ENCODE data around the gene SCGB1C2. TPM values are rescaled to one million over a fixed set of nuclear protein-coding genes. Genes with fewer than 3 reads are reported as not detected.

SCGB1C2 gene
- total RNA-seq, 1 experiment from 2014 or later: not detected

DNA sequence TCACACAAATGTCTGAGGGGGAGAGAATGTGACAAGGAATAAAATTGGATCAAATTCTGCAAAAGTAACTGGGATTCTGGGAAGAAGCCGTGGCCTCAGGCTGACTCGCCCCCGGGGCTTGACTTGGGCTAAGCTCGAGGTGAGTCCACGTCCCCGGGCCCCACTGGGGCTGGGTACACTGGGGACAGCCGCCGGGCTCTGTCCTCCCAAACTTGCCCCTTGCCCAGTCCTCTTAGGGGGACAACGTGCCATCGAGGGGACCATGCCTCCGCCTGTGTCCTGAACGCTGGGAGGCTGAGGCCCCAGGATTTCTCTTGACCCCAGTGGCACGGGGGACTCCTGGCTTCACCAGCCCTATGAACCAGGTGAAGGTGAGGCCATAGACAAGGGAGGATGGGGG lies 23.0 kb downstream of the SCGB1C2 start:
- peaks cover 19% of the 10 kb centered on the region for H3K27me3 ChIP-seq (ENCODE audit: insufficient read depth, low read depth)
- H3K4me3 ChIP-seq: no peak overlapping the region
- no peak for TF ChIP-seq EZH2 (IDR thresholded peaks at IDR 0.05; ENCODE audit: low read depth)
- TF ChIP-seq, protein P1, sequence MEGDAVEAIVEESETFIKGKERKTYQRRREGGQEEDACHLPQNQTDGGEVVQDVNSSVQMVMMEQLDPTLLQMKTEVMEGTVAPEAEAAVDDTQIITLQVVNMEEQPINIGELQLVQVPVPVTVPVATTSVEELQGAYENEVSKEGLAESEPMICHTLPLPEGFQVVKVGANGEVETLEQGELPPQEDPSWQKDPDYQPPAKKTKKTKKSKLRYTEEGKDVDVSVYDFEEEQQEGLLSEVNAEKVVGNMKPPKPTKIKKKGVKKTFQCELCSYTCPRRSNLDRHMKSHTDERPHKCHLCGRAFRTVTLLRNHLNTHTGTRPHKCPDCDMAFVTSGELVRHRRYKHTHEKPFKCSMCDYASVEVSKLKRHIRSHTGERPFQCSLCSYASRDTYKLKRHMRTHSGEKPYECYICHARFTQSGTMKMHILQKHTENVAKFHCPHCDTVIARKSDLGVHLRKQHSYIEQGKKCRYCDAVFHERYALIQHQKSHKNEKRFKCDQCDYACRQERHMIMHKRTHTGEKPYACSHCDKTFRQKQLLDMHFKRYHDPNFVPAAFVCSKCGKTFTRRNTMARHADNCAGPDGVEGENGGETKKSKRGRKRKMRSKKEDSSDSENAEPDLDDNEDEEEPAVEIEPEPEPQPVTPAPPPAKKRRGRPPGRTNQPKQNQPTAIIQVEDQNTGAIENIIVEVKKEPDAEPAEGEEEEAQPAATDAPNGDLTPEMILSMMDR (conservative IDR thresholded peaks at IDR 0.05): no peak
- no TSS peak for BruUV-seq (replicated peaks)
- H3K9me3 ChIP-seq (ENCODE audit: insufficient read depth, low read depth): no peaks in the 10 kb centered on the region
- no peaks in the 10 kb centered on the region for H3K79me2 ChIP-seq (ENCODE audit: low read depth)
- ChIA-PET POLR2A (ENCODE audit: unreplicated experiment) (no interaction called here), CTCF (no interaction called here)
- no peak overlapping the region for H3K27ac ChIP-seq
- no peak for DNase-seq
- no peak overlapping the region for H3K4me2 ChIP-seq
- no peaks in the 10 kb centered on the region for H3K9me2 ChIP-seq (ENCODE audit: insufficient read depth)
- H4K20me1 ChIP-seq (ENCODE audit: insufficient read depth): no peaks in the 10 kb centered on the region
- no peaks in the 10 kb centered on the region for H3K4me1 ChIP-seq (replicated peaks; ENCODE audit: insufficient read depth)
- intact Hi-C loops (cut with micrococcal nuclease; ENCODE audit: unreplicated experiment): no loop called here
- H3K36me3 ChIP-seq (ENCODE audit: low read depth): no peaks in the 10 kb centered on the region
- no peaks in the 10 kb centered on the region for H3F3A ChIP-seq (ENCODE audit: insufficient read depth, low read depth)
- no peak overlapping the region for H2AFZ ChIP-seq

DNA sequence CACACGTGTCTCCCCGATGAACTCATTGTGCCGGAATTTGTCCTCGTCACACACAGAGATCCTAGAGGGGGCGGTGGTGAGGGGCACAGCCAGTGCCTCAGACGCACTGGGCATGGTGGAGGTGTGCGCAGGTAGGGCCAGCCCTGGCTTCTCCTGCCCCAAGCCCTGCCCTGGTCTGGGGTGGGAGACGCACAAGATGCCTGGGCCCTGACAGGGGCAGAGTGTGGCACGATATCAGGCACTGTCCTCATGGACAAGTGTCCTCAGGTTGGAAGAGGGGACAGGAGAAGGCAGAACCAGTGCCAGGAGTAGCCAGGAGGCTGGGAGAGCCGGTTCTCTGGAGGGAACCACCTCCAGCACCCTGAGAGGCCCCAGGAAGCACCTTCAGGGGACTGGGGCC lies 24.1 kb downstream of the SCGB1C2 start:
- H3K27me3 ChIP-seq (ENCODE audit: insufficient read depth, low read depth): peaks cover 19% of the 10 kb centered on the region
- no peak overlapping the region for H3K4me2 ChIP-seq
- DNase-seq: no peak
- no peak overlapping the region for H2AFZ ChIP-seq
- no peak for TF ChIP-seq EZH2 (IDR thresholded peaks at IDR 0.05; ENCODE audit: low read depth)
- TF ChIP-seq, protein P1 (conservative IDR thresholded peaks at IDR 0.05): no peak
- no TSS peak for BruUV-seq (replicated peaks)
- ChIA-PET POLR2A (ENCODE audit: unreplicated experiment) (no interaction called here), CTCF (no interaction called here)
- H3K4me3 ChIP-seq: no peak overlapping the region
- intact Hi-C loops (cut with micrococcal nuclease; ENCODE audit: unreplicated experiment): no loop called here
- no peaks in the 10 kb centered on the region for H3K9me2 ChIP-seq (ENCODE audit: insufficient read depth)
- H3K4me1 ChIP-seq (replicated peaks; ENCODE audit: insufficient read depth): no peaks in the 10 kb centered on the region
- H3K9me3 ChIP-seq (ENCODE audit: insufficient read depth, low read depth): no peaks in the 10 kb centered on the region
- H3K27ac ChIP-seq: no peak overlapping the region
- no peaks in the 10 kb centered on the region for H3K79me2 ChIP-seq (ENCODE audit: low read depth)
- no peaks in the 10 kb centered on the region for H4K20me1 ChIP-seq (ENCODE audit: insufficient read depth)
- H3F3A ChIP-seq (ENCODE audit: insufficient read depth, low read depth): no peaks in the 10 kb centered on the region
- no peaks in the 10 kb centered on the region for H3K36me3 ChIP-seq (ENCODE audit: low read depth)

DNA sequence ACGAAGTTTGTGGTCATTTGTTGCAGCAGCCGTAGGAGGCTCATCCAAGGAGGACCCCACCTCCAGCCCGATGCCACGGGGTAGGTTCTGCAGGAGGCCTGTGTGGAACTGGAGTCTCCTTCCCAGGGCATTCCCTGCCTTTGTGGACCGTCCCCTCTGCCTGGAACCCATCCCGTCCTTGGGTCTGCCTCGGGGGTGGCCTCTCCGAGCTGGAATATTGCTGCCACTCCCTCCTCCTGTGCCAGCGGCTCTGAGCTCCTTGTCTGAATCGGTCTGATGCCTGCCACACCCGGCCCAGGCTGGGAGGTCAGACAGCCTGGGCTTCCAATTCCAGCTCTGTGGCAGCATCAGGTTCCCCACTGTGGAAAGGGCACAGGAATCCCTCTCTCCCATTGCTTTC lies 25.3 kb downstream of the SCGB1C2 start:
- H3K79me2 ChIP-seq (ENCODE audit: low read depth): no peaks in the 10 kb centered on the region
- intact Hi-C loops (cut with micrococcal nuclease; ENCODE audit: unreplicated experiment): no loop called here
- H3K27me3 ChIP-seq (ENCODE audit: insufficient read depth, low read depth): peaks cover 19% of the 10 kb centered on the region
- POLR2A ChIA-PET (ENCODE audit: unreplicated experiment): no interaction called here
- CTCF ChIA-PET: no interaction called here
- no peaks in the 10 kb centered on the region for H3F3A ChIP-seq (ENCODE audit: insufficient read depth, low read depth)
- DNase-seq: no peak
- H3K27ac ChIP-seq: no peak overlapping the region
- H2AFZ ChIP-seq: no peak overlapping the region
- H3K4me1 ChIP-seq (replicated peaks; ENCODE audit: insufficient read depth): no peaks in the 10 kb centered on the region
- no peaks in the 10 kb centered on the region for H3K9me2 ChIP-seq (ENCODE audit: insufficient read depth)
- H3K36me3 ChIP-seq (ENCODE audit: low read depth): no peaks in the 10 kb centered on the region
- H3K9me3 ChIP-seq (ENCODE audit: insufficient read depth, low read depth): no peaks in the 10 kb centered on the region
- no peaks in the 10 kb centered on the region for H4K20me1 ChIP-seq (ENCODE audit: insufficient read depth)
- no peak overlapping the region for H3K4me2 ChIP-seq
- H3K4me3 ChIP-seq: no peak overlapping the region
- TF ChIP-seq, protein P1 (conservative IDR thresholded peaks at IDR 0.05): no peak
- BruUV-seq (replicated peaks): no TSS peak

Measured in PC-9 (cell line).